OCI-LY1 (cell line): ENCODE measurements around the gene ZNF614.

Experiments used
- CTCF ChIP-seq: fragments of 200-600 bp; sonication (generic), shearing (Covaris generic); IDR thresholded peaks from 2 replicates; pipeline ENCODE4 v1.5.1; 2017; ENCODE audit warnings: mild to moderate bottlenecking, antibody characterized with exemption, low read length, moderate library complexity, mixed read lengths
- EZH2 ChIP-seq: fragments of 200-600 bp; sonication (generic), shearing (Covaris generic); IDR thresholded peaks from 2 replicates; pipeline ENCODE4 v1.8.0; 2017; ENCODE audit warnings: borderline replicate concordance, mixed run types, mild to moderate bottlenecking, antibody characterized with exemption, low read length, moderate library complexity, mixed read lengths

- no peak for TF ChIP-seq CTCF
- TF ChIP-seq EZH2, result no peak
Measured at GRCh38 chr19:52020506-52020905, 7.7 kb downstream of the ZNF614 start.
